CD4-positive, alpha-beta T cell (primary cell): ENCODE results near the gene RALY. TPM values are rescaled to one million over a fixed set of nuclear protein-coding genes. Genes with fewer than 3 reads are reported as not detected.

Source experiments
- ATAC-seq: fragments of 200-7000 bp; cut with Tn5 transposase; one replicate; pipeline ENCODE4 v1.10.0; 2022; ENCODE audit warnings: mild to moderate bottlenecking; ENCODE audit not compliant: poor library complexity
- CTCF ChIA-PET: fragments of 350-600 bp; sonication (Branson Sonifier 250); formaldehyde crosslinking; loops from one replicate; lab custom pipeline; 2021; ENCODE audit warnings: antibody characterized with exemption, inconsistent platforms; lab: Charles Lee
- POLR2A ChIA-PET: fragments of 350-600 bp; sonication (Branson Sonifier 250); formaldehyde crosslinking; loops from one replicate; lab custom pipeline; 2021; ENCODE audit warnings: antibody characterized with exemption, inconsistent platforms; lab: Charles Lee
- DNase-seq, 14 experiments: peaks; one replicate each; pipeline ENCODE4 v3.0.0-alpha.2; 2013 to 2020; ENCODE audit warnings: mixed read lengths in 2 of 14
- H3K27ac ChIP-seq, 2 donors: one replicate each; pipeline versions ENCODE4 v1.5.1 to v1.7.0; 2013; ENCODE audit warnings: low read length in 2 of 2, low read depth in 1 of 2, mild to moderate bottlenecking in 1 of 2
- H3K27me3 ChIP-seq, 2 experiments: 1 replicate in 1 of 2; 2 replicates in 1 of 2; pipeline versions ENCODE4 v1.6.1 to v1.7.0; 2013; ENCODE audit warnings: low read length in 2 of 2, control low read depth in 1 of 2, mild to moderate bottlenecking in 1 of 2, moderate library complexity in 1 of 2; ENCODE audit not compliant: insufficient read depth in 2 of 2, control insufficient read depth in 1 of 2
- H3K36me3 ChIP-seq: one replicate; pipeline ENCODE4 v1.6.1; 2013; ENCODE audit warnings: low read length, control low read depth; ENCODE audit not compliant: insufficient read depth
- H3K4me1 ChIP-seq: one replicate; pipeline ENCODE4 v1.6.1; 2013; ENCODE audit warnings: low read length, control low read depth; ENCODE audit not compliant: insufficient read depth
- H3K4me3 ChIP-seq: one replicate; pipeline ENCODE4 v1.5.1; 2013; ENCODE audit warnings: mild to moderate bottlenecking, low read length, moderate library complexity
- H3K9me3 ChIP-seq, 2 experiments: 1 replicate in 1 of 2; 2 replicates in 1 of 2; pipeline versions ENCODE4 v1.6.1 to v1.7.0; 2013; ENCODE audit warnings: low read length in 2 of 2, mild to moderate bottlenecking in 2 of 2, control low read depth in 1 of 2, moderate library complexity in 1 of 2; ENCODE audit not compliant: control insufficient read depth in 1 of 2, insufficient read depth in 1 of 2
- H3K27ac Mint-ChIP-seq: one replicate; pipeline ENCODE4 v1.8.0; 2020; ENCODE audit warnings: mixed read lengths
- H3K27me3 Mint-ChIP-seq: one replicate; pipeline ENCODE4 v1.8.0; 2021; ENCODE audit warnings: mixed read lengths
- H3K36me3 Mint-ChIP-seq: one replicate; pipeline ENCODE4 v1.8.0; 2021; ENCODE audit warnings: low read depth, mixed read lengths
- H3K4me1 Mint-ChIP-seq: one replicate; pipeline ENCODE4 v1.8.0; 2021; ENCODE audit warnings: low read depth, mixed read lengths
- H3K4me3 Mint-ChIP-seq: one replicate; pipeline ENCODE4 v1.8.0; 2020; ENCODE audit warnings: mild to moderate bottlenecking, mixed read lengths
- H3K9me3 Mint-ChIP-seq: one replicate; pipeline ENCODE4 v1.8.0; 2020; ENCODE audit warnings: mixed read lengths
- intact Hi-C, 2 experiments: fragments of 100-400 bp; cut with DNase I in 1 of 2; cut with micrococcal nuclease in 1 of 2; formaldehyde crosslinking; loops; one replicate each; pipeline versions ENCODE4 v1.15.1 to v1.9.0; 2023 to 2025; cut with DNase I, micrococcal nuclease
- total RNA-seq, 174 experiments: library from RNA in 2 of 174; stranded (reverse) in 2 of 174; gene quantifications; one replicate each; pipeline ENCODE4 v1.2.3 and lab custom pipeline; 2021 to 2026
- TF ChIP-seq, protein P1 (sequence below): fragments of 200-600 bp; IDR thresholded peaks from one replicate; pipeline ENCODE4 v1.8.0; 2022; ENCODE audit warnings: antibody characterized with exemption, mild to moderate bottlenecking

RALY gene
- total RNA-seq, 2 experiments from 2014 or later = 112 TPM

DNA sequence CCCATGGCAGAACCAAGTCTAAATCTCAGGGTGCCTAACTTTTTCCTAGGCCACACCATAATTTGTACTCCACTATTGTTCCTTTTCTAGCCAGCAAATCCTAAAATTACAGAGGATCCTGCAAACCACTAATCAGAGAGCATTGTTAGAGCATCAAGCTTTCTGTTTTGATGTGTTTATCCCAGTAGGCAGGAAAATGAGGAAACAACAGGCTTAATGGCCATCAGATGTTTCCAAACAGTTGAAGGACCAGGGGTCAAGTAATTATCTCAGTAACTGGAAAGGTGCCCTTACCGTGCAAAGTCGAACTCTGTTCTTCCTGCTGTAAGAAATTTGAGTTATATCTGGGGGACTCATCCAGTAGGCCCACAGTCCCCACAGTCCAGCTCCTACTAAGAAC is 58.7 kb downstream of the RALY start:
- no peak overlapping the region for H3K27ac ChIP-seq
- H3K9me3 Mint-ChIP-seq = no peaks in the 10 kb centered on the region
- no peak for DNase-seq
- H3K4me1 ChIP-seq = peaks cover 49% of the 10 kb centered on the region
- peak overlapping the region; percentile 22 for H3K27ac Mint-ChIP-seq
- peaks cover 94% of the 10 kb centered on the region for H3K4me1 Mint-ChIP-seq
- ATAC-seq = no peak
- CTCF ChIA-PET = no interaction called here
- peaks cover 15% of the 10 kb centered on the region for H3K36me3 Mint-ChIP-seq
- no peak overlapping the region for H3K4me3 ChIP-seq
- TF ChIP-seq, protein P1, sequence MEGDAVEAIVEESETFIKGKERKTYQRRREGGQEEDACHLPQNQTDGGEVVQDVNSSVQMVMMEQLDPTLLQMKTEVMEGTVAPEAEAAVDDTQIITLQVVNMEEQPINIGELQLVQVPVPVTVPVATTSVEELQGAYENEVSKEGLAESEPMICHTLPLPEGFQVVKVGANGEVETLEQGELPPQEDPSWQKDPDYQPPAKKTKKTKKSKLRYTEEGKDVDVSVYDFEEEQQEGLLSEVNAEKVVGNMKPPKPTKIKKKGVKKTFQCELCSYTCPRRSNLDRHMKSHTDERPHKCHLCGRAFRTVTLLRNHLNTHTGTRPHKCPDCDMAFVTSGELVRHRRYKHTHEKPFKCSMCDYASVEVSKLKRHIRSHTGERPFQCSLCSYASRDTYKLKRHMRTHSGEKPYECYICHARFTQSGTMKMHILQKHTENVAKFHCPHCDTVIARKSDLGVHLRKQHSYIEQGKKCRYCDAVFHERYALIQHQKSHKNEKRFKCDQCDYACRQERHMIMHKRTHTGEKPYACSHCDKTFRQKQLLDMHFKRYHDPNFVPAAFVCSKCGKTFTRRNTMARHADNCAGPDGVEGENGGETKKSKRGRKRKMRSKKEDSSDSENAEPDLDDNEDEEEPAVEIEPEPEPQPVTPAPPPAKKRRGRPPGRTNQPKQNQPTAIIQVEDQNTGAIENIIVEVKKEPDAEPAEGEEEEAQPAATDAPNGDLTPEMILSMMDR = no peak
- H3K27me3 Mint-ChIP-seq = no peaks in the 10 kb centered on the region
- POLR2A ChIA-PET = no interaction called here
- no peak overlapping the region for H3K4me3 Mint-ChIP-seq
- intact Hi-C loops = no loop called here
- no peaks in the 10 kb centered on the region for H3K9me3 ChIP-seq
- H3K27me3 ChIP-seq = no peaks in the 10 kb centered on the region
- peaks cover 5% of the 10 kb centered on the region for H3K36me3 ChIP-seq

DNA sequence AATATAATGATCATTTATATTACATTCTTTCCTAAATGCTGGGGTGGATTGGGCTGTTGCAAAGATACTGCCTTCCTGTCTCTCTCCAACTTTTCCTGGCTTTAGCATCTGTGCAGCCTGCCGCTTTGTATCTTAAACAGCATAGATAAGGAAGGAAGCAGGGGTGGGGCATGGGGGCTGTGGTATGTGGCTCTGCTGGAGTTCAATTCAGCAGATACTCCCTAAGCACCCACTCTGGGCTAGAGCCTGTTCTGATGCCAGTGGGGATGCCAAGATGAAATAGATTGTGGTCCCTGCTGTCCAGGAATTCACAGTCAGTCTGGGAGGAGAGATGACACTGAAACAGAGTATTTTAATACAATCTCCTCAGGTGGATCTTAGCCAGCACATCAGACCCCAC is 61.6 kb downstream of the RALY start:
- TF ChIP-seq, protein P1 = no peak
- peak overlapping the region; percentile 0 for H3K4me3 Mint-ChIP-seq
- peaks cover 94% of the 10 kb centered on the region for H3K4me1 Mint-ChIP-seq
- peaks cover 58% of the 10 kb centered on the region for H3K4me1 ChIP-seq
- no peaks in the 10 kb centered on the region for H3K9me3 ChIP-seq
- ChIA-PET CTCF (no interaction called here), POLR2A (no interaction called here)
- peaks cover 17% of the 10 kb centered on the region for H3K36me3 Mint-ChIP-seq
- peak overlapping the region; percentile 8 for H3K27ac Mint-ChIP-seq
- no peaks in the 10 kb centered on the region for H3K27me3 ChIP-seq
- DNase-seq (peak in 1 of 14 experiments; percentile 20), ATAC-seq (no peak)
- intact Hi-C loops = no loop called here
- no peak overlapping the region for H3K4me3 ChIP-seq
- H3K36me3 ChIP-seq = peaks cover 7% of the 10 kb centered on the region
- no peaks in the 10 kb centered on the region for H3K9me3 Mint-ChIP-seq
- no peak overlapping the region for H3K27ac ChIP-seq
- no peaks in the 10 kb centered on the region for H3K27me3 Mint-ChIP-seq

DNA sequence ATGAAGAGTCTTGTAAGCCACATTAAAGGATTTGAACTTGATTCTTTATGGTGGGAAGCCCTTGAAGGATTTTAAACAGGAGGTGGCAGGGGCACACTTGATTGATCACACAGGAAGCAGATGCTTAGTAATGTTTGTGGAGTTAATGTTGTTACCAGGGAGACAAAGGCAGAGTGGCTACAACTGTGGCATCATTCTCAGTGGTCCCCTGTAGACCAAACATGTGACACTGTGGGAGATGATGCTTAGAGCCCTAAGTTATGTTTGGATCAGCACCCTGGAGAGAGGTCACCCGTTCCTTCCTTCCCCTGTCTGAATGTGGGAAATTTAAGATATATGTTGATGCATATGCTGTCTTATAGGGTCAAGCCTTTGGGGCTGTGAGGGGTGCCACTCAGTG is 65.1 kb downstream of the RALY start:
- Mint-ChIP-seq H3K27ac (peak overlapping the region; percentile 5), H3K27me3 (no peaks in the 10 kb centered on the region), H3K36me3 (peaks cover 23% of the 10 kb centered on the region), H3K4me1 (peaks cover 96% of the 10 kb centered on the region), H3K9me3 (no peaks in the 10 kb centered on the region), H3K4me3 (no peak overlapping the region)
- ATAC-seq (peak; percentile 84), DNase-seq (peak in 6 of 14 experiments; percentile 17 to 73 (median 30))
- Histone ChIP-seq H3K27me3 (no peaks in the 10 kb centered on the region), H3K9me3 (no peaks in the 10 kb centered on the region), H3K4me1 (peaks cover 44% of the 10 kb centered on the region), H3K4me3 (no peak overlapping the region), H3K27ac (peak overlapping the region in 1 of 2 donors; percentile 10), H3K36me3 (peaks cover 24% of the 10 kb centered on the region)
- intact Hi-C loops = no loop called here
- TF ChIP-seq, protein P1 = no peak
- POLR2A ChIA-PET = no interaction called here
- CTCF ChIA-PET = interaction anchor here (1.0 to 2.2 kb wide), 2 partner anchors 11 to 71 kb away, joined by 3 to 8 read pairs; no protein-coding TSS in a partner anchor
